KMS-11 (cell line): ENCODE measurements around the gene TBC1D9B.

Experiments
- H2AFZ ChIP-seq: fragments of 200-600 bp; sonication (generic); 2 replicates; pipeline ENCODE4 v1.6.1; 2016; ENCODE audit warnings: antibody characterized with exemption, mixed run types, low read depth
- H3K27ac ChIP-seq: fragments of 200-600 bp; sonication (generic); 2 replicates; pipeline ENCODE4 v1.6.1; 2016; ENCODE audit warnings: mild to moderate bottlenecking, mixed run types
- H3K27me3 ChIP-seq: fragments of 200-600 bp; sonication (generic); 2 replicates; pipeline ENCODE4 v1.6.1; 2017; ENCODE audit warnings: mild to moderate bottlenecking, low read depth, mixed run types, moderate library complexity; ENCODE audit not compliant: insufficient read depth
- H3K36me3 ChIP-seq: fragments of 200-600 bp; sonication (generic); 2 replicates; pipeline ENCODE4 v1.6.1; 2017; ENCODE audit warnings: mild to moderate bottlenecking, mixed run types; ENCODE audit not compliant: insufficient read depth
- H3K4me1 ChIP-seq: fragments of 200-600 bp; sonication (generic); 2 replicates; pipeline ENCODE4 v1.6.1; 2016; ENCODE audit warnings: mild to moderate bottlenecking, low read depth, mixed run types; ENCODE audit not compliant: poor library complexity, severe bottlenecking
- H3K4me2 ChIP-seq: fragments of 200-600 bp; sonication (generic); 2 replicates; pipeline ENCODE4 v1.7.0; 2016; ENCODE audit warnings: mild to moderate bottlenecking, mixed run types
- H3K4me3 ChIP-seq: fragments of 200-600 bp; sonication (generic); IDR thresholded peaks from 2 replicates; pipeline ENCODE4 v1.6.1; 2017; ENCODE audit warnings: low read depth, low read length, mixed read lengths; ENCODE audit not compliant: insufficient read depth
- H3K79me2 ChIP-seq: fragments of 200-600 bp; sonication (generic); 2 replicates; pipeline ENCODE4 v1.6.1; 2016; ENCODE audit warnings: low read depth, mixed run types; ENCODE audit not compliant: insufficient read depth
- H3K9ac ChIP-seq: fragments of 200-600 bp; sonication (generic); 2 replicates; pipeline ENCODE4 v1.6.1; 2016; ENCODE audit warnings: mild to moderate bottlenecking, mixed run types
- H4K20me1 ChIP-seq: fragments of 200-600 bp; sonication (generic); 2 replicates; pipeline ENCODE4 v1.6.1; 2016; ENCODE audit warnings: mild to moderate bottlenecking, mixed run types; ENCODE audit not compliant: insufficient read depth
- CTCF ChIP-seq: fragments of 200-600 bp; sonication (generic); conservative IDR thresholded peaks from 2 replicates; pipeline ENCODE4 v1.6.1; 2017; ENCODE audit warnings: low read depth, mild to moderate bottlenecking, antibody characterized with exemption, low read length, moderate library complexity, mixed read lengths

The TBC1D9B gene

DNA sequence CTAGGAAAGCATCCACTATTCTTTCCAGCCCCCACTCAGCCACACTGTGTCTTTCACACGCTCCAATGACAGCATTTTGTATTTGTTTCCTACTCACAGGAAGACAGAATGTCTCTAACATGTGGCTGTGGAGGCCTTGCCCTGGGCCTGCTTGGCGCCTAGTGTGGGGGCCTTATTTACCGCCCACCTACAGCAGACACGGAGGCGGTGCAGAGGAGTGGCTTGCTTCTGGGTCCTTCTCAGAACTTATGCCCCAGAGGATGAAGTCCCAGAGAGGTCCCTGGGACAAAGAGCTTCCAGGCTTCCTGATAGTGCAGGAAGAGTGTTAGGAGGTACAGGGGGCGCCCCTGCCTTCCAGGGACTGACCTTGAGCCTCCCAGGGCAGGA is 40.6 kb downstream of the TBC1D9B start:
- Histone ChIP-seq H3K79me2 (no peaks in the 10 kb centered on the region), H3K4me1 (no peaks in the 10 kb centered on the region), H3K27ac (no peak overlapping the region), H3K4me2 (no peak overlapping the region), H3K4me3 (no peak overlapping the region), H3K36me3 (no peaks in the 10 kb centered on the region), H3K9ac (no peak overlapping the region), H4K20me1 (no peaks in the 10 kb centered on the region), H3K27me3 (no peaks in the 10 kb centered on the region), H2AFZ (no peak overlapping the region)
- no peak for TF ChIP-seq CTCF

- no peaks in the 10 kb centered on the region for H4K20me1 ChIP-seq
- no peak overlapping the region for H3K4me2 ChIP-seq
- no peaks in the 10 kb centered on the region for H3K4me1 ChIP-seq
- no peaks in the 10 kb centered on the region for H3K79me2 ChIP-seq
- no peaks in the 10 kb centered on the region for H3K36me3 ChIP-seq
- no peak overlapping the region for H3K9ac ChIP-seq
- TF ChIP-seq CTCF, result peak; percentile 34; the same call in 1 of the 2 replicates
- no peak overlapping the region for H3K27ac ChIP-seq
- H2AFZ ChIP-seq, result no peak overlapping the region
- H3K27me3 ChIP-seq, result no peaks in the 10 kb centered on the region
- no peak overlapping the region for H3K4me3 ChIP-seq
Observed at GRCh38 chr5:179866241-179867078, 41.2 kb downstream of the TBC1D9B start.

DNA sequence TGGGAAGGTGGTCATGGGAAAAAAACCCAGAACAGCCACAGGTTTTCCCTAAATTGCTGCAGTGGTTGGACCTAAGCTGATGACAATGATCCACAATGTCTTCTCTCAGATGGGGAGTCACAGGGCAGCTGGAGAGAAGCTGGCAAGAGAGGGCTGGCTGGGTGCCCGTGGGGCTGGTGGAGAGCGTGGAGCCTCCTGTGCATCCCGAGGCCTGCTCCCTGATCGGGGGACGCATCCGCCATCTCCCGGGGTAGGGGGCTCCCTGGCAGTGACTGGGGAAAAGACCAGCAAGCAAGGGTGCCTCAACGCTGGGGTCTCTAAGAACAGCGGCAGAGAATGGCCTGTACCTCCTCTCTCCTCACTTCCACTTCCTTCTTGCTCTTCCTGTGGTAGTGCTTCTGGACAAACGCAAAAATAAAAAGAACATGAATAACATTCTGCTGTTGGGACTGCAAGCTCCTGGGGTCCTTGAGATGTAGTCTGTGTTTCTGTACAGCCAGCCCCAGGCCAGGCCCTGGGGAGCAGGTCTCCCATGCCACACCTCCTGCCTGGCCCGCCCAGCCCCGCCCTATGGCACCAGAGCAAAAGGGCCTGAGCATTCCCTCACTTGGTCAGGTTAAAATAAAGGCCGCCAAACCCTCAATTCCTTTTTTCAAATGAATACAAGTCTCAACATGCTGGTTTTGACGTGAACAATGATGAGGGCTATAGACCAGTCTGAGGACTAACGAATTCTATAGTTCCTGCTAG is 42.0 kb downstream of the TBC1D9B start:
- Histone ChIP-seq H3K4me2 (no peak overlapping the region), H3K9ac (no peak overlapping the region), H2AFZ (no peak overlapping the region), H4K20me1 (no peaks in the 10 kb centered on the region), H3K27ac (no peak overlapping the region), H3K4me1 (no peaks in the 10 kb centered on the region), H3K4me3 (no peak overlapping the region), H3K79me2 (no peaks in the 10 kb centered on the region), H3K27me3 (no peaks in the 10 kb centered on the region), H3K36me3 (no peaks in the 10 kb centered on the region)
- no peak for TF ChIP-seq CTCF

GRCh38 chr5:179864686-179865085 is 43.0 kb downstream of the TBC1D9B start:
- no peak overlapping the region for H3K4me3 ChIP-seq
- no peaks in the 10 kb centered on the region for H4K20me1 ChIP-seq
- no peaks in the 10 kb centered on the region for H3K27me3 ChIP-seq
- H3K9ac ChIP-seq, result no peak overlapping the region
- TF ChIP-seq CTCF, result no peak
- no peak overlapping the region for H3K27ac ChIP-seq
- H3K79me2 ChIP-seq, result no peaks in the 10 kb centered on the region
- H3K4me2 ChIP-seq, result no peak overlapping the region
- H3K4me1 ChIP-seq, result no peaks in the 10 kb centered on the region
- H3K36me3 ChIP-seq, result no peaks in the 10 kb centered on the region
- H2AFZ ChIP-seq, result no peak overlapping the region
